HepG2 (cell line): ENCODE data around the gene RTP1. TPM values are rescaled to one million over a fixed set of nuclear protein-coding genes. Genes with fewer than 3 reads are reported as not detected.

Source experiments
- ATAC-seq: fragments of 200-7000 bp; cut with Tn5 transposase; 3 replicates; pipeline ENCODE4 v1.9.1; 2020; ENCODE audit warnings: mild to moderate bottlenecking, moderate library complexity
- BruUV-seq: library from RNA; stranded (reverse); fragments of 400-500 nt; replicated peaks from 2 replicates; lab custom pipeline; 2021; lab: Mats Ljungman, UMichigan
- CTCF ChIA-PET: fragments of 300-600 bp; formaldehyde crosslinking; extraction: SDS; loops from one replicate; lab custom pipeline; 2021; ENCODE audit warnings: low total read pairs, inconsistent platforms, low intra/inter-chr PET ratio; lab: Yijun Ruan, JAX
- POLR2A ChIA-PET: fragments of 350-600 bp; sonication (Branson Sonifier 250); formaldehyde crosslinking; loops from one replicate; lab custom pipeline; 2020; ENCODE audit warnings: antibody characterized with exemption, inconsistent platforms; lab: Yijun Ruan, JAX
- DNase-seq: peaks from one replicate; pipeline ENCODE4 v3.0.0-alpha.2; 2015; ENCODE audit warnings: low spot score
- FAIRE-seq: peaks from 3 replicates; lab custom pipeline; 2011; peaks lifted over from hg19 to GRCh38; lab: Jason Lieb, UNC
- H2AFZ ChIP-seq: one replicate; pipeline ENCODE4 v1.6.1; 2011; ENCODE audit warnings: low read length, inconsistent platforms
- H3K27ac ChIP-seq: fragments of 300-600 bp; 3 replicates; pipeline ENCODE4 v1.8.0; 2011; ENCODE audit warnings: mixed run types, mild to moderate bottlenecking, mixed read lengths, low read length, inconsistent platforms; ENCODE audit not compliant: insufficient read depth; ENCODE audit errors: extremely low read length
- H3K27me3 ChIP-seq, 2 experiments: fragments of 200-600 bp in 1 of 2; 2 replicates in 1 of 2; 3 replicates in 1 of 2; pipeline versions ENCODE4 v1.6.0 to v1.8.0; 2011; ENCODE audit warnings: low read length in 2 of 2, mild to moderate bottlenecking in 2 of 2, moderate library complexity in 2 of 2, inconsistent platforms in 1 of 2; ENCODE audit not compliant: insufficient read depth in 2 of 2, control insufficient read depth in 1 of 2
- H3K36me3 ChIP-seq, 2 experiments: fragments of 200-600 bp in 1 of 2; replicated peaks in 1 of 2; 2 replicates in 1 of 2; 3 replicates in 1 of 2; pipeline versions ENCODE4 v1.5.1 to v1.8.0; 2011; ENCODE audit warnings: low read length in 2 of 2, inconsistent platforms in 1 of 2; ENCODE audit not compliant: insufficient read depth in 2 of 2, control insufficient read depth in 1 of 2
- H3K4me1 ChIP-seq: 2 replicates; pipeline ENCODE4 v1.5.1; 2012; ENCODE audit warnings: low read length, inconsistent platforms; ENCODE audit not compliant: insufficient read depth
- H3K4me2 ChIP-seq: 2 replicates; pipeline ENCODE4 v1.6.0; 2011; ENCODE audit warnings: low read depth, low read length, inconsistent platforms
- H3K4me3 ChIP-seq, 3 experiments: fragments of 200-600 bp in 1 of 3; sonication (generic), shearing (Covaris generic) in 1 of 3; replicated peaks in 1 of 3; 2 replicates each; pipeline ENCODE4 v1.5.1; 2011 to 2016; ENCODE audit warnings: low read length in 3 of 3, inconsistent platforms in 2 of 3, low read depth in 2 of 3, mild to moderate bottlenecking in 2 of 3, control low read depth in 1 of 3, mixed read lengths in 1 of 3; ENCODE audit not compliant: insufficient read depth in 1 of 3
- H3K79me2 ChIP-seq: one replicate; pipeline ENCODE4 v1.6.1; 2011; ENCODE audit warnings: low read length, inconsistent platforms; ENCODE audit not compliant: insufficient read depth
- H3K9ac ChIP-seq: 2 replicates; pipeline ENCODE4 v1.6.0; 2011; ENCODE audit warnings: mild to moderate bottlenecking, low read depth, low read length, inconsistent platforms; ENCODE audit not compliant: insufficient read depth
- H3K9me3 ChIP-seq: 2 replicates; pipeline ENCODE4 v1.5.1; 2012; ENCODE audit warnings: mild to moderate bottlenecking, low read length
- H4K20me1 ChIP-seq: 2 replicates; pipeline ENCODE4 v1.6.0; 2011; ENCODE audit warnings: inconsistent platforms, mild to moderate bottlenecking, low read length, moderate library complexity; ENCODE audit not compliant: insufficient read depth
- ETV6 ChIP-seq: sonication (generic); formaldehyde crosslinking; conservative IDR thresholded peaks from 2 replicates; pipeline ENCODE4 v1.4.0; 2020; ENCODE audit warnings: missing genetic modification reagents
- HNRNPUL1 ChIP-seq: fragments of 200-400 bp; formaldehyde crosslinking; IDR thresholded peaks from 2 replicates; pipeline ENCODE4 v1.6.1; 2017; ENCODE audit warnings: low read depth, mild to moderate bottlenecking, low read length, moderate library complexity
- MAFK ChIP-seq, 2 experiments: IDR thresholded peaks in 1 of 2; conservative IDR thresholded peaks in 1 of 2; 2 replicates each; pipeline ENCODE4 v1.6.1; 2011; ENCODE audit warnings: improper control_type of control experiment in 2 of 2, low read length in 2 of 2
- PAXIP1 ChIP-seq: sonication (generic); formaldehyde crosslinking; conservative IDR thresholded peaks from 2 replicates; pipeline ENCODE4 v1.4.0; 2020; ENCODE audit warnings: mild to moderate bottlenecking, missing genetic modification reagents, moderate library complexity
- ZNF446 ChIP-seq: sonication (generic); formaldehyde crosslinking; IDR thresholded peaks from 2 replicates; pipeline ENCODE4 v1.5.0; 2020; ENCODE audit warnings: mild to moderate bottlenecking, missing genetic modification reagents
- ZNF615 ChIP-seq: sonication (generic); formaldehyde crosslinking; IDR thresholded peaks from 2 replicates; pipeline ENCODE4 v1.5.0; 2020; ENCODE audit warnings: mild to moderate bottlenecking, missing genetic modification reagents, borderline replicate concordance
- ZNF790 ChIP-seq: sonication (generic); formaldehyde crosslinking; IDR thresholded peaks from 2 replicates; pipeline ENCODE4 v1.8.0; 2022; ENCODE audit warnings: missing genetic modification reagents, mild to moderate bottlenecking, borderline replicate concordance
- ZSCAN25 ChIP-seq: sonication (generic); formaldehyde crosslinking; IDR thresholded peaks from 2 replicates; pipeline ENCODE4 v1.8.0; 2022; ENCODE audit warnings: mild to moderate bottlenecking, missing genetic modification reagents
- WGBS: methylation state at CpG from one replicate; pipeline ENCODE4 v1.1.6; 2017; ENCODE audit warnings: low lambda C conversion rate; 5-methylcytosine and 5-hydroxymethylcytosine counted together
- in situ Hi-C: cut with HindIII; loops from 2 replicates; pipeline ENCODE4 v1.10.0; 2017; ENCODE audit warnings: low pct_unique_long_range_greater_than_20kb; ENCODE audit not compliant: extremely low pct_ligation_motif_present
- intact Hi-C: fragments of 100-400 bp; cut with micrococcal nuclease; formaldehyde crosslinking; loops from one replicate; pipeline ENCODE4 v1.10.0; 2022; ENCODE audit not compliant: unreplicated experiment
- polyA plus RNA-seq, 8 experiments: library from polyadenylated mRNA; depleted of rRNA in 3 of 8; stranded (reverse) in 7 of 8; unstranded in 1 of 8; fragments of >200 nt; fragmentation: Illumina TruSeq in 4 of 8; extraction: Trizol in 4 of 8; gene quantifications; 2 replicates each; pipeline versions ENCODE4 v1.2.1 to v1.2.3, GENCODE V29; 2011 to 2016; ENCODE audit warnings: low read depth in 4 of 8, missing spikeins in 1 of 8, mixed read lengths in 1 of 8; ENCODE audit not compliant: insufficient read depth in 1 of 8
- total RNA-seq, 5 experiments: library from RNA; depleted of rRNA; stranded (reverse); fragments of >200 nt; fragmentation: Illumina TruSeq; extraction: Trizol; gene quantifications; 2 replicates each; pipeline ENCODE4 v1.2.3, GENCODE V29; 2016; ENCODE audit warnings: low read depth in 1 of 5
- TF ChIP-seq, protein P1 (sequence below): sonication (generic); formaldehyde crosslinking; IDR thresholded peaks from 2 replicates; pipeline ENCODE4 v1.4.0; 2020; ENCODE audit warnings: missing genetic modification reagents, low read depth, mild to moderate bottlenecking, borderline replicate concordance

Gene RTP1
- total and polyA plus RNA-seq, 2 of the 13 experiments (the other 11 are each of a cell fraction or from before 2014, with no cell fraction given): not detected

DNA sequence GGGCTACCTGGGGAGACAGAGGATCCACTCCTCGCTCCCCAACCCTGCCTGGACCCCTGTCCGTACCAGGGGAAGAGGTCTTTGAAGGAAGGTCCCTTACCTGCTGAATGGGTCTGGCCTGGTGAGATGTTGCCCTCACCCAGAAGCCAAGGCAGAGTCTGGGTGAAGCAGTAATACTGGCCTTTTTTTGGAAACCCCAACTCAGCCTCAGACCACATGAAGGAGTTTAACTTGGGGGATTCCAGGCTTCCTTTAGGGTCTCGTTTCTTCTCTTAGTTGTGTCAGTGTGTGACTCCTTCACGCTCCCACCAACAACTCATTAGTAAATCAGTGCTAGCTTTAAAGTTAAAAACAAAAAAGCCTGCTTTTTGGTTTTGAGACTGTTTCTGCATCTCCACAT is 45.6 kb downstream of the RTP1 start:
- intact Hi-C loops: no loop called here
- ChIA-PET CTCF (no interaction called here), POLR2A (no interaction called here)
- Histone ChIP-seq H3K27ac (no peak overlapping the region), H3K9ac (no peak overlapping the region), H2AFZ (no peak overlapping the region), H3K4me1 (no peaks in the 10 kb centered on the region), H3K36me3 (no peaks in the 10 kb centered on the region), H3K79me2 (no peaks in the 10 kb centered on the region), H3K4me2 (no peak overlapping the region), H3K9me3 (no peaks in the 10 kb centered on the region), H3K27me3 (peaks cover 0 to 3% of the 10 kb centered on the region in 2 experiments; a peak in 1 of 5 replicates), H3K4me3 (no peak overlapping the region), H4K20me1 (no peaks in the 10 kb centered on the region)
- no peak for DNase-seq
- TF ChIP-seq ZNF446 (CRISPR knock-in tag): no peak
- TF ChIP-seq ETV6: no peak
- no peak for TF ChIP-seq PAXIP1 (CRISPR knock-in tag)
- no peak for TF ChIP-seq ZNF790 (CRISPR knock-in tag)
- TF ChIP-seq ZSCAN25 (CRISPR knock-in tag): no peak
- TF ChIP-seq ZNF615 (CRISPR knock-in tag): no peak
- TF ChIP-seq, protein P1, sequence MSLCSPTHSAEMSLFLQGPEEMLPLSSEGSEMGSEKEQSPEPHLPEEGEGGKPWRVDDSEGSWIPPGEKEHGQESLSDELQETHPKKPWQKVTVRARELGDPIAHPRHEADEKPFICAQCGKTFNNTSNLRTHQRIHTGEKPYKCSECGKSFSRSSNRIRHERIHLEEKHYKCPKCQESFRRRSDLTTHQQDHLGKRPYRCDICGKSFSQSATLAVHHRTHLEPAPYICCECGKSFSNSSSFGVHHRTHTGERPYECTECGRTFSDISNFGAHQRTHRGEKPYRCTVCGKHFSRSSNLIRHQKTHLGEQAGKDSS (CRISPR knock-in tag): no peak
- no peak for TF ChIP-seq HNRNPUL1
- TF ChIP-seq MAFK (conservative IDR thresholded peaks at IDR 0.05 in 1 of 2, IDR thresholded peaks at IDR 0.05 in 1 of 2; ENCODE audit: low read length in 2 of 2): no peak
- no peak for FAIRE-seq
- no TSS peak for BruUV-seq
- in situ Hi-C loops: no loop called here
- WGBS: 98% methylated on average over 3 of the region's 4 CpGs
- no peak; the same call in 2 of the 3 replicates for ATAC-seq
